Esophagus muscularis mucosa (tissue), 3 donors: ENCODE data around the gene SENP7.
"Not testable (repeated sequence)": the region's sequence is repeated elsewhere in the genome, so short reads cannot be mapped to it uniquely, and the experiment has no call there.

Source experiments
- CTCF ChIP-seq, 3 experiments: fragments of 200-600 bp in 2 of 3; fragments of 450-650 bp in 1 of 3; sonication (generic) in 2 of 3; IDR thresholded peaks; one replicate each; pipeline ENCODE4 v1.5.1; 2017 to 2019; ENCODE audit warnings: antibody characterized with exemption in 3 of 3, mild to moderate bottlenecking in 2 of 3, moderate library complexity in 1 of 3
- EP300 ChIP-seq: sonication (generic); formaldehyde crosslinking; IDR thresholded peaks from one replicate; pipeline ENCODE4 v1.6.1; 2017; ENCODE audit warnings: antibody characterized with exemption

- not testable (repeated sequence) for TF ChIP-seq CTCF (IDR thresholded peaks at IDR 0.05); EP300
Measured at GRCh38 chr3:101467310-101467663, 45.7 kb downstream of the SENP7 start.
